Muscle of back (tissue), 11 donors: Measurements from ENCODE around the gene PDE4DIP. TPM values are rescaled to one million over a fixed set of nuclear protein-coding genes. Genes with fewer than 3 reads are reported as not detected.
"Not testable (repeated sequence)": the region's sequence is repeated elsewhere in the genome, so short reads cannot be mapped to it uniquely, and the experiment has no call there.

Source experiments
- DNase-seq, 3 donors: peaks; one replicate each; pipeline versions ENCODE4 v3.0.0 to v3.0.0-alpha.2; 2013
- polyA plus RNA-seq, 10 donors: library from polyadenylated mRNA; unstranded; fragments of 120-200 nt; gene quantifications; one replicate each; pipeline ENCODE4 v1.2.1, GENCODE V29; 2013; ENCODE audit not compliant: insufficient read length in 10 of 10

PDE4DIP gene
- polyA plus RNA-seq, 10 donors: 358 to 1,163 (median 866) TPM

DNA sequence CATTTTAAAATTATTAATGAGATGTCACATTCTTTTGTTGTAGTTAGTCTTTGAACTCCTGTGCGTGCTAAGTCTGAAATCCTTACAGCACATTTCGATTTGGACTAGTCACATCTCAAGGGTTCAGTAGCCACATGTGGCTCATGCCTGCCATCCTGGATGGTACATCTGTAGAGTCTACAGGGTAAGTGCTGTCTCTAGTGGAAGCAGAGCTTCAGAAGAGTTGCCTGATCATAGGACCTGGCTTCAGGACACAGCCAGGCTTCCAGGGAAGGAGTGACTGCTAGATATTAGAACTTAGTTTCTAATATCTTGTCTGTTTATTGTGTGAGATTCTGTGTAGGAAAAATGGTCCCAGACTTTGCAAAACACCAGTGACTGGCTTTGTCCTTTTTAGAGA is 72.0 kb downstream of the PDE4DIP start:
- not testable (repeated sequence) for DNase-seq

DNA sequence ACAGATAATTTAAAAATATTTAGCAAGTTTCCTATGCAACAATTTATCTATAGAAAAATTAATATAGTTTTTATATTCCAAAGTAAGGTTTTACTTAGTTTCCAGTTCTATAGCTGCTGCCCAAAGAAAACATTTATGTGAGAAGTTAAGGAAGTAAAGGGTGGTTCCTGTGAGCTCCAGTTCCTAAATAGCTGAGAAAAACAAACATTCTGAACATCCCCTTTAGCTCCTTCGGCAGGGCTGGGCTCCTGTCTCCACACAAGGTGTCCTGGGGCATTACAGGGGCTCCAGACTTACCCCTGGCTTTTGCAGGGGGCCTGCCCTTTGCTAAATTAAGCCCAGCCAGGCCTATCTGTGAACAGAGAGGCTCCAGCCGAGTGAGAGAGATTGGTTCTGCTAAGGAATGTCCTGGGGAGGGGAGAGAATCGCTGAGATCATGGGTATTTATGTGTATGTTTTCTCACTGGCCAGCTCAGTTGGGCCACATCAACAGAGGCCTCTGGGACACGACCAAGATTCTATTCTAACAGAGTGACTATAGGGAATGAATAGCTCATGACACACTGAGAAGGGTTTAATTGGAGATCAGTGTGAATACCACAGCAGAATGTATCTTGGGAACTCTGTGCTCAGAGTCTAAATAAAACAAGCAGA is 72.6 kb downstream of the PDE4DIP start:
- not testable (repeated sequence) for DNase-seq

DNA sequence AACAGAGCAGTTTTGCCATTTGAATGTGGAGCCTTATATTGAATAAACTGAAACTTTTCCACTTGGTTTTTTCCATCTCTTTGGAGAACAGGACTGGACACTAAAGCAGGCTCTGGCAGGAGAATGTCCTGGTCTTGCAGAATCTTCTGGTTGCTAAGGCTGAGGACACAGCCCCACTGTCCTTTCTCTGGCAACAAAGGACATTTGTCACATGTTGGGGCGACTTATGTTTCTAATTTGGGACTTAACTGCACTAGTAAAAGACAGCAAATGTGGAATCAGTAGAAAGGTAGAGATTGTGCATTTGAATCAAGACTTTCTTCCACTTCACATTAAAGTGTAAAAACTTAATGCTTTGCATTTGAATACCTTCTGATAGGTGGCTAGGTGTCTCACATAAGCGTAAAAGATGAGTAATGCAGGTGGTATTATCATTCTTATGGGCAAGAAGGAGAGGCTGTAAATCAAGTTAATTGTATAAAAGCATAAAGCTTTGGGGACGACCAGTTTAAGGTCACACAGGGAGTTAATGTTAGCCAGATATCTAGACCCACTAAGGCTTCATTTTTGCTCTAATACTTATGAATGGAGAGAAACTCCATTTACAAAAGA is 74.7 kb downstream of the PDE4DIP start:
- not testable (repeated sequence) for DNase-seq

DNA sequence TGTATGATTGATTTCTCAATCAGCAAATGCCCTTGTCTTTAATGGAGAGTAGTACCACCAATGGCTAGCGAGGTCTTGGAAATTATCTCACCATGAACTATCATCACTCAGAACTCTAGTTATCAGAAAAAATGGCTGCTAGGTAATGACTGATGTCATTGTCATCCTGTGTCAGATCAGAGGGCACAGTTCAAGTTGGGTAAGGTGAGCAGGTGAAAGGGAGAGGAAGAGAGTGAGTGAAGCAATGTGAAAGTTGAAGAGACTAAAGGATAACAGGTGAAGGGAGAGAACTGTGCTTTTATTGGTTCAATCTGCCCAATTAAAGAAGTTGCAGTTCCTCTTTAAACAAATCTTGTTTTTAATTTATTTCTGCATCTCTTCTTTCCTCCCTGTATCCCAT is 76.8 kb downstream of the PDE4DIP start:
- not testable (repeated sequence) for DNase-seq

DNA sequence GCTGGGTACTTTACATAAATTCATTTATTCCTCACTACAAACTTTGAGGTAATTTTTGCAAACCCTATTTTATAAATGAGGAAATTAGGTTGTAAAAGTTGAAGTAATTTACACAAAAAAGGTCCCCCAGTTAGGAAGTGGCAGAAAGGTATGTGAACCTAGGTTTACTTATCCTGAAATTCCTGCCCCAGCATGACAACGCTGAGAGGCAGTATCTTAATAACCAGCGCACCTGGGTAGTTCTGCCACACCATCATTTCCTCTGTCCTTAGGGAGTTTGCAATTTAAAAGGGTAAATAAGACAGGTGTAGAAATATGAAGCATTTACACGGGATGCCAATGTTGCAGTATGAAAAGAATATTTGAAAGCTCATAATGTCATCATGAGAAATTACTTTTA is 79.6 kb downstream of the PDE4DIP start:
- not testable (repeated sequence) for DNase-seq

DNA sequence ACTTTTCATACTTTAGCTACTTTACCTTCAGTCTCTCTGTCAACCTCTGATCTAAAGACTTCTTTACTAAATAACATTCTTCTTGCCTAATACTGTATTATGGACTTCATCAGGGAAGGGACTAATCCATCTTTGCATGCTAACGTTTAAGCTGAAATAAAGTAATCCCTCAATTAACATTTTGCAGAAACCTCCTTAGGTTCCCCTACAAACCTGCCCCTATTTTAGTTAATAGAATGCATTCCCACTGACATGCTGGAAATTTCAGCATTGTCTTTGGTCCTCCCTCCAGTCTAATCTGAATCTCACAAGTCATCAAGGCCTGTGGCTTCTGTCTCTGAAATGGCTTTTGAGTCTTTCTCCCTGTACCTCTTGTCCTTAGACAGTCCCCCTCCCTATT is 83.4 kb downstream of the PDE4DIP start:
- not testable (repeated sequence) for DNase-seq

DNA sequence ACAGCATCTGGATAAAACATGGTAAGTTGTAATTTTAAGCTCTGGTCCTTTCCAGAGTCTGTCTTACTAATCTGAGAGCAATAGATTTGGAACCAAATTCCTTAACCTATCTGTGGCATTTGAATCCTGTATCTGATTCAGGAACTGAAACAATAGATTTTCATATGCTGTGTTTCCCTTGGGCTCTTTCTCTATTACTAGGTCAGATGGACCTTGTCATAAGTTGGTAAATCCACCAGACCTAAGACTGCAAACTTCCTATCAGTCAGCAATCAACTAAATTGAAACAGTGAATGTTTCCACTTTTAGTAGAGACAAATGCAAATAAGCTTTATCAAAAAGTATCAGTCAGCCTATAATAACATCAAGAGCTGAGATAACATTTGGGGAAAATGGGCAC is 85.0 kb downstream of the PDE4DIP start:
- DNase-seq: not testable (repeated sequence)

DNA sequence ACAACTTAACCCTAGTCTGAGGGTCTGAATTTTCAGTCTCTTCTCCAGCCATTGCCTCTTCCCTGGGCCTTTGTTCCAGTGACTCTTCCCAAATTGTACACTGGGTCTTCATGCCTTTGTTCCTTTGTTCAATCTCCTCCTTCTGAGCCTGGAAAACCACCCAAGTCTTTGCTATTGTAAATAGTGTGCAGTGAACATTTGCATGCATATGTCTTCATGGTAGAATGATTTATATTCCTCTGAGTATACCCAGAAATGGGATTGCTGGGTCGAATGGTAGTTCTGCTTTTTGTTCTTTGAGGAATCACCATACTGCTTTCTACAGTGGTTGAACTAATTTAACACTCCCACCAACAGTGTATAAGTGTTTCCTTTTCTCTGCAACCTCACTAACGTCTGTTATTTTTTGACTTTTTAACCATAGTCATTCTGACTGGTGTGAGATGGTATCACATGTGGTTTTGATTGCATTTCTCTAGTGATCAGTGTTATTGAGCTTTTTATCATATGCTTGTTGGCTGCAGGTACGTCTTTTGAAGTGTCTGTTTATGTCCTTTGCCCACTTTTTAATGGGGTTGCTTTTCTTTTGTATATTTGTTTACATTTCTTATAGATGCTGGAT is 91.3 kb downstream of the PDE4DIP start:
- not testable (repeated sequence) for DNase-seq

DNA sequence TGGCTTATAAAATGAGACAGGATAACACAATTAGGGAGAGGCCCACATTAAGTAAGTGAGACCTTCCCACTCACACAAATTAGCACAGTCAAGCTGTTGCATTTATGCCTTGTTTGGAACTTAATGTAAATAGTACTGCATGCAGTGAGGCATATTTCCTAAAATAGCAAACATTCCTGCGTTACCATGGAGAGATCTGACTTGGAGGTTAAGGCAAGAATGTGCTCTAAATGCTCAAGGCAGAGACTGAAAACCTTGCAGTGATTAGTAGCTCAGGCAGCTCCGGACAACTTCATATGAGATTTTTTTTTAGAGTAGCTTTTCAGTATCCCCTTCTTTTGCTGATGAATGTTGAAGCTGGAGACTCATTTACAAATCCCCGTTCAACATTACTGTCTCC is 98.7 kb downstream of the PDE4DIP start:
- not testable (repeated sequence) for DNase-seq

DNA sequence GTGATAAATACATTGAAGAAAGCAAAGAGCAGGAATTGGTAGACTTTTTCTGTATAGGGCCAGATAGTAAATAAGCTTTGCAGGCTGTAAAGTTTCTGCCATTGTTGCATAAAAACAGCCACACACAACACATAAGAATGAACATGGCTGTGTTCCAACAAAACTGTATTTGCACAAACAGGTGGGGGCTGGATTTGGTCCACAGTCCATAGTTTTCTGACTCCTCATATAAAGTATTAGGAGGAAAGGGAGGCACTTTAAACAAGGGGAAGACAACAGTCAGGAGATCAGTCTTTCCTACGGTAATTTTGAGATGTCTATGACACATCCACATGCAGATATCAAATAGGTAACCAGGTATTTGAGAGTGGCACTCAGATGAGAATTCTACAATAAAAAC is 100.9 kb downstream of the PDE4DIP start:
- DNase-seq: not testable (repeated sequence)

DNA sequence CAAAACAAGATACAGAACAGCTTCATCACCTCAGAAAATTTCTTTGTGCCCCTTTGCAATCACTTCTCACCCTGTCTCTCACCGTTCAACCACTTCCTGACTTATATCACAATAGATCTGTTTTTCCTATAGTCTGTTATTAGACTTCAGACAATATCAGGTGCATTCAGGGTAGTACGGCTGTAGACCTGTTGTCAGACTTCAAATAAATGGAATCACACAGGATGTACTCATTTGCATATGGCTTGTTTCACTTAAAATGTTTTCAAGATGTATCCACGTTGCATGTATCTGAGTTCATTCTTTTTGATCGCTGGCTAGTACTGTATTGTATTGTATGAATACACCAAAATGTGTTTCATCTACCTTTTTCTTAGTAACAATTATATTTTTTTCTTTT is 104.5 kb downstream of the PDE4DIP start:
- not testable (repeated sequence) for DNase-seq

DNA sequence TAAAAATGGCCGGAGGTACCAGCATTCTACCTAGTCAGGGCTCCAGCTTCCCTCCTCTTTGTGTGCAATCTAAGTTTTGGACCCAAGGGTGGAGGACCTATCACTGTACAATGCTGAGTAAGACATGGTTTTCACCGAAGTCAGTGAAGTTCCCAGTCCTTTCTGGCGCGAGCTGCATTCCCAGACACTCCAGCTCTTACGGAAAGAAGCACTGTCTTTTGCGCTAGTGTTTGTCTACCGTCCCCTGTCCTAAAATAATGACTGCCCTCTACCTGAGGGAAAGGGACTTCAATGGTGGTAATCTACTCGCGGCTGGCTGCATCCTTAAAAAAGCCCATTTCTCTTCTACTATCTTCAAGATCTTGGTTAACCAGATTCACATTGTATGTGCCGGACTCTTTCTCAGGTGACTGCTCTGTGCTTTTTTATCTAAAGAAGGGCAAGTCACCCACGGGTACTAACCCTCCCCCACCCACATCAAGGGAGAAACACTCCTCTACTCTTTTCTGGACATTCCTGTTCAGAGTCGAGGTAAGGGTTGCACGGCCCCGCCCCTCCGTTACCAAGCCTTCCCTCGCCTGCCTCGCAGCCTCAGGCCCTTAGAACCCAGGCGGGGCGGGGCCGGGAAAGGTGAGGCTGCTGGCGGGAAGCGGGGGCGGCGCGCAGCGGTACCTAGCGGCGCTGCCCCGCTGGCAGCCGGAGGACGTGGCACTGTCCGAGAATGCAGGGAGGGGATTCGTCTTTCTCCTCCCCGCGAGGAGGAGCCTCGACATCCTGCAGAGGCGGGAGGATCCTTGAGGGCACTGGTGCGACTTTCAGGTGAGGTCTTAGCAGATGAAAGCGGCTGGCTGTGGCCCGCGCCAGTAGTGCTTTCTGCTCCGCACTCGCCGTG is 107.4 kb downstream of the PDE4DIP start:
- peak; percentile 81 to 96 (median 84) for DNase-seq

DNA sequence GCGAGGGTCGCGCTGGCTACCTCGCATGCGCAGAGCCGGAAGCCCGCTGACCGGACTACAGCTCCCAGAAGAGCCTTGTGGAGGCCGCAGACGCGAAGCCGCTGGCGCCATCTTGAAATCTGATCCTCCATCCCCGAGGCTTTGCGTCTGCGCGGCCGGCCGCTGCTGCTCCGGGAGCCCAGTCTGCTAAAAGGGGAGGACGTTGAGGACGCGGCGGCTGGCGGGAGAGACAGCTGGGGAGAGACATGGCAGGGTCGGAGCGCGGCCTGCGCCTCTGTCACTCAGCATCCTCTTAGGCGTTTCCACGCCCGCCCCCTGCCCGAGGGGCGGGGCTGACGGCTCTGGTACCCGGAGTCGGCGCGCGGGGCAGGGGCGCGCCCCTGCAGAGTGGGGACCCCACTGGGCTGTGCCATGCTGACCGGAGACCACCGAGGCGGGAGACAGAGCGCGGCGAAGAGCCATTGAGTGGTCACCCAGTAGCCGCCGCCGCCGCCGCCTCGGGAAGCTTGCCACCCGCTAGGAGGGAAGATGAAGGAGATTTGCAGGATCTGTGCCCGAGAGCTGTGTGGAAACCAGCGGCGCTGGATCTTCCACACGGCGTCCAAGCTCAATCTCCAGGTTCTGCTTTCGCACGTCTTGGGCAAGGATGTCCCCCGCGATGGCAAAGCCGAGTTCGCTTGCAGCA is 108.2 kb downstream of the PDE4DIP start:
- DNase-seq: not testable (repeated sequence)

DNA sequence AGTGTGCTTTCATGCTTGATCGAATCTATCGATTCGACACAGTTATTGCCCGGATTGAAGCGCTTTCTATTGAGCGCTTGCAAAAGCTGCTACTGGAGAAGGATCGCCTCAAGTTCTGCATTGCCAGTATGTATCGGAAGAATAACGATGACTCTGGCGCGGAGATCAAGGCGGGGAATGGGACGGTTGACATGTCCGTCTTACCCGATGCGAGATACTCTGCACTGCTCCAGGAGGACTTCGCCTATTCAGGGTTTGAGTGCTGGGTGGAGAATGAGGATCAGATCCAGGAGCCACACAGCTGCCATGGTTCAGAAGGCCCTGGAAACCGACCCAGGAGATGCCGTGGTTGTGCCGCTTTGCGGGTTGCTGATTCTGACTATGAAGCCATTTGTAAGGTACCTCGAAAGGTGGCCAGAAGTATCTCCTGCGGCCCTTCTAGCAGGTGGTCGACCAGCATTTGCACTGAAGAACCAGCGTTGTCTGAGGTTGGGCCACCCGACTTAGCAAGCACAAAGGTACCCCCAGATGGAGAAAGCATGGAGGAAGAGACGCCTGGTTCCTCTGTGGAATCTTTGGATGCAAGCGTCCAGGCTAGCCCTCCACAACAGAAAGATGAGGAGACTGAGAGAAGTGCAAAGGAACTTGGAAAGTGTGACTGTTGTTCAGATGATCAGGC is 108.8 kb downstream of the PDE4DIP start:
- DNase-seq: peak; percentile 8 to 69 (median 24)

DNA sequence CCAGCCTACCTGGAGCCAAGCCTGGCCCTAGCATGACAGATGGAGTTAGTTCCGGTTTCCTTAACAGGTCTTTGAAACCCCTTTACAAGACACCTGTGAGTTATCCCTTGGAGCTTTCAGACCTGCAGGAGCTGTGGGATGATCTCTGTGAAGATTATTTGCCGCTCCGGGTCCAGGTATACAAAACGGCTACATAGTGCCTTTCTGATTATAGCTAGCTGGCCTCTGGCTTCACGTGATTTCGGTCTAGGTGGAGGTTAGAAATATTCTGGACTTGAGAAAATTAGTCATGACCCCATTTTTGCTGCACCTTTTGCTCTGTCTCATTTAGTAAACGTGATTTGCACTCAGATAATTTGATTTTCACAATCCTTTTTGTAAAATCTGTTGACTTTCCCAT is 109.5 kb downstream of the PDE4DIP start:
- DNase-seq: not testable (repeated sequence)

DNA sequence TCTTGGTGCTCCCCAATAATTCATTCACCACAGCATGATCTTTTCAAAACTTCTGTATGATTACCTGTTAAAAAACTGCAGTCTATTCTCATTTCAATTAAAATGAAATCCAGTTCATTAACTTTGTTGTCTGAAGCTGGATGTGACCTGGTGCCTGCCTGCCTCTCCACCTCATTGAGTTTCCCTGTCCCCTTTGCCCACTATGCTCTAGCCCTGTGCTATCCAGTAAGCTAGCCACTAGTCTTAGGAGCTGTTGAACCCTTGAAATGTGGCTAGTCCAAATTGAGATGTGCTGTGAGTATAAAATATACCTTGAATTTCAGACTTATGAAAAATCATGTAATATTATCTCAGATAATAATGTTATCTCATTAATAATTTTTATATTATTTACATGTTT is 114.1 kb downstream of the PDE4DIP start:
- DNase-seq: not testable (repeated sequence)

DNA sequence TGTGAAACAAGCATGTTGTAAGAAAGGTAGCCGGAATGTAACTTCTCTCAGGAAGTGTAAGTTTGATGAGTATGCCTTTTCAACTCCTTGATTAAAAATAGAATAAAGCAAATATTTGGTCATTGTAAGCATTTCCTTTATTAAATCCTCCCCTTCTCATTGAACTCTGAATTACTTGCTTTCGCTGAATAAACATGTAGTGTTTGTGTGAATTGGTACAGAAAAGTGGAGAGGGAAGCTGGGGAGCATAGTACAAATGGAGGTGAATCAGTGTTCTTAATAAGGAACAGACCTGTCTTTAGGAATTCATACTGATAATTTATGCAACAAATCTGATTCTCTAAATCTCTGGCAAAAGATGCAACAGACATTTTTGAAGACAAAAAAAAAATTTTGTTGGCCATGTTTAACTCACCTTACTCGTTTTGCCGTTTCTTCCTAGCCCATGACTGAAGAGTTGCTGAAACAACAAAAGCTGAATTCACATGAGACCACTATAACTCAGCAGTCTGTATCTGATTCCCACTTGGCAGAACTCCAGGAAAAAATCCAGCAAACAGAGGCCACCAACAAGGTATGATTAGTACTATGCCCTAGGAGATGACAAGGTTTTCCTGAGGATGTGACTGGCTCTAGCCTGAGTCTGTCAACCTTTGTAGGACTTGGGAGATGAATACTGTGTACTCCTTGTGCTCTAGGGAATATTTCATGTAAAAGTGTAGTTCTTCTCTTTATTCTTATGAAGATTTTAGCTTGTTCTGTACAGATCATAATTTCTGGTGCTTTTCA is 116.2 kb downstream of the PDE4DIP start:
- not testable (repeated sequence) for DNase-seq

DNA sequence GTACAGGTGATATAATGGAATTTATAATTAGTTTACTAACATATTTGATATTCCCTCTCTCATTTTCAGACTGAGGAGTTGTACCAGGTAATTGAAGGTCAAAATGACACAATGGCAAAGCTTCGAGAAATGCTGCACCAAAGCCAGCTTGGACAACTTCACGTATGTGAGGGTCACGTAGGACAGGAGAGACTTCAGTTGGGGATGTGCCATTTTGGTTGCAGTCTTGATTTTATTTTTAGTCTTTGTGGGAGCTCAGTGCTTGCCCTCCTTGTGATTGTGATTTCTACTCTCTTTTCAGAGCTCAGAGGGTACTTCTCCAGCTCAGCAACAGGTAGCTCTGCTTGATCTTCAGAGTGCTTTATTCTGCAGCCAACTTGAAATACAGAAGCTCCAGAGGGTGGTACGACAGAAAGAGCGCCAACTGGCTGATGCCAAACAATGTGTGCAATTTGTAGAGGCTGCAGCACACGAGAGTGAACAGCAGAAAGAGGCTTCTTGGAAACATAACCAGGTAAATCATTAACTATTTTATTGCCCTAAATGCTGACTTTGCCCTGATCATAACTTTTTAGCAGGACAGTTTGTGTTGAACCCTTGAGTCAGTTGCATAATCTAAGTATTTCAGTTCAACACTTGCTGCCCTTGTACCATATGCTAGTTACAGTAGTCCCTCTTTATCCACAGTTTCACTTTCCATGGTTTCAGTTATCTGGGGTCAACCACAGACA is 118.1 kb downstream of the PDE4DIP start:
- not testable (repeated sequence) for DNase-seq

DNA sequence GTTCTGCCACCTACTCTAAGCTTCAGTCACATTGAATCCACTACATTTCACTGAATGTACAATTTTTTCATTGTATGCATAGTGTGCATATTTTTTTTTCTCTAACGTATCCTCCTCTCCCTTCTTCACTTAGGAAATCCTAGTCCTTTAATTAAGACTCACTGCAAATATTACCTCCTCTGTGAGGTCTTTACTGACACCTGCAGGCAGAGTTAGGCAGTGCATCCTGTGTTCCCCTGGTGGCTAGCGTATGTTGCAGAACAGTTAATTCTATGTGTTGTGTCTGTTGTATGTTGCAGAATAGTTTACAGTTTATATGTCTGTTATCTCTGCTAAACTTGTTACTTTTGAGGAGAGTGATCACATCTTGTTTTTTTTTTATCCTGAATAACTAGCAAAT is 121.9 kb downstream of the PDE4DIP start:
- DNase-seq: not testable (repeated sequence)
